ENCODE measurements around the gene PCMTD2.
A peak's percentile ranks its signal among the peaks of the same experiment; 100 is the strongest.
"Not testable (repeated sequence)": the region's sequence is repeated elsewhere in the genome, so short reads cannot be mapped to it uniquely, and the experiment has no call there.

The PCMTD2 gene

DNA sequence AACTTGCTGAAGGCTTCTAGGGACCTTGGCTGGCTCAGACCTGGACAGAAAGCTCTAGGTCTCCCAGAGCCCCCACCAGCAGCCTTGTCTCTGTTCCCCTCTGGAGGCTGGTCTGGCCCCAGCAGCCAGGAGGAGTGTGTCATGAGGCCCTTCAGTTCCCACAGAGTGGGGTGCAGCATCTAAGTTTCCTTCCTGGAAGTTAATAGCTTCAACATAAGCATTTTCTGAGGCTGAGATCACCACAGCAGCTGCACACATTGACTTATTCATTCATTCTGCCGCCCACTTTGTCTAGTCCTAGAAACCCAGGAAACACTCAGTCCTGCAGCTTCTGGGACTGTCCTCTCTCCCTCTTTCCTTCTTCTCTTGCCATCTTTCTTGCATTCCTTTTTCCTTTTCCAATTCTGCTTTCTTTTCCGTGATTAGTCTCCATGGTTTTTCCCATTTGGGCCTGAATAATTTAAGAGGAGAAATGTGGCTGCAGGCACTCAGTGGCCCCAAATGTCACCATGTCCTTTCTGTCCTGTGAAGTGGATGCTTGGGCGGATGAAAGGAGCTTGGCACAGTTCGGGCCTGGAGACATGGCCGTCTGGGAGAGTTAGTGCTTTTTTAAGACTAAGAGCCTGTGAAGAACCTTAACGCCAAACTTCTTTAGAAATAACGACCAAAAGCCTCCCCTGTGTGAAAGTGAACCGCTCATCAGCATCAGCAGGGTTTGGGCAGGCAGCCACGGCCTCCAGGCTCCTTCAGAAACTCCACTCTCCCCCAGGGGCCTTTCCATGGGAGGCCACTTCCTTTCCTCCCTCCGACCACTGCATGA is 31.0 kb upstream of the PCMTD2 start:
- DNase-seq (ENCODE audit: low read depth in 1 of 2, low spot score in 1 of 2) = no peak

DNA sequence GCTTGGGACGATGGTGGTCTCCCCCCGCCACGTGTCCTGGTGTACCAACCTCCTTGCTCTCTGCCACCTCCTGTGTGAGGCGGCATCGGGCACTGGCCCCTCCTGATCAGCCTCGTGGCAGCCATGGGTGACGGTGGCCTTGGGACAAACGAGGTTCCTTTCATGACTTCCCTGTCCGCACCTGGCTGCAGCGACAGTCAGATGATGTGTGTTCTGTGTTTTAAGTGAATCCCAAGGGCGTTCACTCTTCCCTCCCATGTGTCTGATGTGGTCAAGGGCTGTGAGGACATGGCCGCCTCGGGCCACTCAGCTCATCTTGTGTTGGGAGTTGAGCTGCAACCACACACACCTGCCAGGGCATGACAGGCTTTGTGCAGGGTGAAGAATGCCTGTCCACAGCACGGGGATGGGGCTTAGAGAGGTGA is 30.4 kb upstream of the PCMTD2 start:
- DNase-seq (ENCODE audit: low read depth in 1 of 2, low spot score in 1 of 2) = no peak

DNA sequence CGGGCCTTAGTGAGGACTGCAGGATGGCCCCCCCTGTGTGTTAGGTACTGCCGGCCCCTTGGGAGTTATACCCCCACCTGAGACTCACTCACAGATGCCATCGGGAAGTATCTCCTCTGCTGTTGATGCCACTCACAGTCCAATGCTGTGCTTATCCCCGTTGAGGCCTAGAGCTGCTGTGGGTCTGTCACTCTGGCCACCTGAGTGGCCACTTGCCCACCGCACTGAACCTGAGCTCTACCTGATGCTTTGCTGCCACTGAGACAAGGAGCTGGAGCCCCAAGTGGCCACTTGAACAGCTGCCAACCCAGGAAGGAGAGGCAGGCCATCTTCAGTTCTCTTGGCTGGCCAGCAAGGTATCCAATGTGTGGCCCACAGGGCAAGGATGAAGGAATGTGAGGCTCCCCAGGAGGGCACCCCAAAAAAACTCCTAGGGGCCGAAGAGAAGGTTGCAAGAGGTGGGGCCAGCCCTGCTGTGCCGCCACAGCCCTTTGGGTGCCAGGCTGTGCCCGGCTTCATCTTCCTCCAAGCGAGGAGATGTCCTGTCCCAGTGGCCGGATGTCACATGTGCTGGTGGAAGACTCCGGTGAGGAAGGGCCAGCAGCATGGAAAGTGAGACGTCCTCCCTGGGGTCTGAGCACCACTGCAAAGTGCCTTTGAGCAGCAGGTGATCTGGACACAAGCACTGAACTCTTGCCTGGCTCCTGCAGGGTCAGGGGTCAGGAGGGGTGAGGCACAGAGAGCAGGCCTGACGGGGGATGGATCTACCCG is 29.5 kb upstream of the PCMTD2 start:
- DNase-seq (ENCODE audit: low read depth in 1 of 2, low spot score in 1 of 2) = no peak

- peak in 1 of 2 donors; percentile 14 for DNase-seq (ENCODE audit: low read depth in 1 of 2, low spot score in 1 of 2)
Observed at GRCh38 chr20:64226686-64227580, 28.6 kb upstream of the PCMTD2 start.

DNA sequence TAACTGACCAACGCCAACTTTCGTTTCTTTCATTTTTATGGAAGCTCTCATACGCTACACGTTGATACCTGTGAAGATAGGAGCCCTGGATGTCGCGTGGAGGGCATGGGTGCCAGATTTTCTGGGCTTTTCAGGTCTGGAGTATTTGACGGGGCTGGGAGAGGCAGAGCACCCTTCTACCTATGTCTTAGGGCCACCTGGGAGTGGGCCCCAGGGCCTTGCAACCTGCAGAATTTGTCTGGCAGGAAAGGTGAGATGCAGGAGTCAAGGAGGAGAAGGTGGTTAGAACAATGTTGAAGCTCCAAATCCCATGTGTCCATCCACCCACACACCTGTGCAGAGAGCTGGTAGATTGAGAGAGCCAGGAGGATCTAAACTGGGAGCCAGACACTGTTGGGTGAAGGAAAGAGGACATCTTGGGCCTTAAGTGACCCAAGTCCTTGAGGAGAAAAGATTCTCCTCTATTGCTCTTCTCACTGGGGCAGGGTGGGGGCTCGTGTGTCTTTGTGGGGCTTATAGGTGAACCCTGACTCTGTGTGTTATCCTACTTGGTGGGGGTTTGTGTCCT is 27.4 kb upstream of the PCMTD2 start:
- DNase-seq (ENCODE audit: low read depth in 1 of 2, low spot score in 1 of 2) = no peak

DNA sequence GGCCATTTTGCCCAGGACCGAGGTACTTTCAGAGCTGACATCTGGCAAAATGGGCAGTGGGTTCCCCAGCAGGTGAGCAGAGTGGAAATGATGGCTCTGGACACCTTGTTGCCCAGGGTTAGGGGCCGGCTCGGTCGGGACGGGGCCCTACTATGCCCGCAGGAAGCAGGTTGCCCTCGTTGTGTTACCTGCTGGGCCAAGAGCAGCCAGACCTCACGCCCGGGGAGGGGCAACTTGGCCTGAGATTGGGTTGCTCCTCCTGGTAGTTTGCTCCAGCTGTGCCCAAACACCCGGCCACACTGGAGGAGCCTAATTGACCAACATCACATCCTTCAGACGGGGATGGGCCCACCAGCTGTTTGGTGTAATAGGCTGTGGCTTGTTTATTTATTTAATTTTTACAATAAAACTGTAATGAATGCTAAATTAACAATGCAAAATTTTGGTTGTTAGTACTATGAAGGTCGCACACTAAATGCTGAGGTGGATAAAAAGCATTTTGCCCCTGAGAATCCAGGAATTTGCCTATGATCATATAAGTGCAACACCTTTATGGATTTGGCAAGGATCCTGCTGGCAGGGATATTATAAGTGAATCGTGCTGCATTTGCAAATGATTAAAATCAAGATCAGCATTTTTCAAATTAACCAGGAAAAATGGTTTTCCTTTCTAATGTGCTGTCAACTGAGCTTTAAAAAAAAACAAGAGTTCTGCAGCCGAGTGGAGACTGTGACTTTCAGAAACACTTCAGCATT is 26.6 kb upstream of the PCMTD2 start:
- DNase-seq (ENCODE audit: low read depth in 1 of 2, low spot score in 1 of 2) = no peak

GRCh38 chr20:64229507-64230061 is 26.0 kb upstream of the PCMTD2 start:
- no peak for DNase-seq (ENCODE audit: low read depth in 1 of 2, low spot score in 1 of 2)

DNA sequence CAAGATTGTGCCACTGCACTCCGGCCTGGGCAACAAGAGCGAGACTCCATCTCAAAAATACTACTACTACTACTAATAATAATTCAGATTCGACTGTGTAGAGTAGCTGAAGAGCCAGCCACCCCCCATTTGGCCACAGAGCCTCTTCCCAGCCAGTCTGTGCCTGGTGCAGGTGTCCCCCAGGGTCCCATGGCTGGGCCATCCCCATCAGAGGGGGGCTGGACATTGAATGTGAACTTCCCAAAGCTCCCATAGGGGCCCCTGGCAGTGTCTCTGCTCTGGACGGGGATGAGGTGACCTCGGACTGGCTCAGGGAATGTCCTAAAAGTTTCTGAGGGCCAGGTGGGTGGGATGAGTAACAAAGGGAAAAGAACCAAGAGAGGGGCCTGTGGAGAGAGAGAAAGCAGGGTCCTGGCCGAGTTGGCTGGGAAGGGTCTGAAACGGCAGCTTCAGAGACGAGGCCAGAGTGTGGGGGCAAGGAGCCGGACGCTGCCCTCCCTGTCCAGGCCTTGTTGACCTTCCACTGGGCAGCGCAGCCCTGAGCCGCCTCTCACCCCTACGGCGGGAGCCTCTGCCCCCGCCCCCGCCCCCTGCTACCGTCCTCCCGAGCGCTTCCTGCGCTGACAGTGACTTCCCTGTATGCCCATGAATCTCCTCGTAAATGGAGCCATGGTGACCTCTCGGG is 24.9 kb upstream of the PCMTD2 start:
- no peak for DNase-seq (ENCODE audit: low read depth in 1 of 2, low spot score in 1 of 2)

DNA sequence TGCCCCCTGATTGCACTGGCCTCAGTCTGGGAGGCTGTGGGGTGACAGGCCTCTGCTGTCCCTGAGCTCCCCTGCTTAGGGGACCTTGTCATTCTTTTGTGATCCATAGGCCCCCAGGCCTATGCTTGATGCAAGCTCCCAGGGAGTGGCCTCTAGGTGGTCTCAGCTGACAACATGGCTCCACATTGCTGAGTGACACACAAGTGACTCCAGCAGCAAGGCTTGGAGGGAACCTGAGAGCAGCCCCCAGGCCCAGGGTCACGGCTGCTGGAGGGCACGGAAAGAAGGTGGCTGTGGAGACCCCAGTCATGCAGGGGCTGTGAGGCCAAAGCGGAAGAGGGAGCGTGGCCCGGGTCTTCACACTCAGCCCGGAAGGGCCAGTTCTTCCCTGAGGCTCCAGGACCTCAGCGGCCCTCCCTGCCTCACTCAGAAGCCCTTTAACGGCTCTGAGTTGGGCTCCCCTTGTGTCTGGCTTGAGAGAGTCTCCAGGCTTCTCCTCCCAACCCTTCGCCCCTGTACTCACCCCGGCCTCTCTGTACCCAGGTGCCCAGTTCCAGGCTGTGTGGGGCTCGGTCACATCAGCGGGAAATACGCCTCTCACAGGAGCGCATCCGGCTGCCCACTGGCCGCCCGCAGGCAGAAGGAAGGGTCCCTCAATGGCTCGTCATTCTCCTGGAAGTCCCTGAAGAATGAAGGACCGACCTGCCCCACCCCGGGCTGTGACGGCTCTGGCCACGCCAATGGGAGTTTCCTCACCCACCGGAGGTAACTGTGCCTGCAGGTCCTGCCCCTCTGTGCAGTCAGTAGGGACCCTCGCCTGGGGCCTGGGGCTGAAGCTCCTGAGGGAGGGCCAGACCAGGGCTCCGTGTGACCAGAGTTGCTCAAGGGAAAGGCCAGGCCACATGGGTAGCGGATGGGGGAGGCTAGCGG is 23.7 kb upstream of the PCMTD2 start:
- no peak for DNase-seq (ENCODE audit: low read depth in 1 of 2, low spot score in 1 of 2)

GRCh38 chr20:64232794-64233193 is 22.8 kb upstream of the PCMTD2 start:
- DNase-seq (ENCODE audit: low read depth in 1 of 2, low spot score in 1 of 2) = no peak

DNA sequence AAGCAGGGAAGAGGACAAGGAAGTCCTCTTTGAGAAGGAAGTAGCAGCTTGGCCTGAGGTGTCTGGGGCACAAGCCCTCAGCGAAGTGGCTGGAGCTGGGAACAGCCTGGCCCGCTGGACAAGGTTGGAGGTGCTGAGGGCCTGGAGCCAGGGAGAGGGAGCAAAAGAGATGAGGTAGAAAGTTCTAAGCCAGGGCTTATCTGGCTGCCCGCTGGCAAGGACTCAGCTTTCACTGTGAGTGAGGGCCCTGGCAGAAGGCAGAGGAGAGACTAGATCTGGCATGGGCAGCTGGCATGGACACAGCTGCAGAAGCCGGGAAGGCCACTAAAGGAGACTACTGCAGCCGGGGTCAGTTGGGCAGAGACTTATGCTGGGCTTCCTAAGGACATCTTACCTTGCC is 21.8 kb upstream of the PCMTD2 start:
- no peak for DNase-seq (ENCODE audit: low read depth in 1 of 2, low spot score in 1 of 2)

DNA sequence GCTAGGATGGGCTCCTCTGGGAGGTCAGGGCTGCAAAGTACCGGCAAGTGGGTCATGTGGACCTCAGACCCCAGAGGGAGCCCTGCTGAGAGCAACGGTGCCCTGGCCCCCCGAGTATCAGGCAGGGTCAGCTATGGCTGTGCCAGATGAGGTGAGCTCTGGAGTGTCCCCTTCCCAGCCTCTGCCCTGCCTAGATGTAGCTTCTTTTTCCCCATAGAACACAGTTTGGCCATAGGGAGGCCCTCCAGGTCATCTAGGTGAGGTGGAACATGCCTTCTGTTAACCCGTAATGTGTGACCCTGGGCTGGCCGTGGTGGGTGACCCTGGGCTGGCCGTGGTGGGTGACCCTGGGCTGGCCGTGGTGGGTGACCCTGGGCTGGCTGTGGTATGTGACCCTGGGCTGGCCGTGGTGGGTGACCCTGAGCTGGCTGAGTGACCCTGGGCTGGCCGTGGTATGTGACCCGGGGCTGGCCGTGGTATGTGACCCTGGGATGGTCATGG is 21.2 kb upstream of the PCMTD2 start:
- no peak for DNase-seq (ENCODE audit: low read depth in 1 of 2, low spot score in 1 of 2)

DNA sequence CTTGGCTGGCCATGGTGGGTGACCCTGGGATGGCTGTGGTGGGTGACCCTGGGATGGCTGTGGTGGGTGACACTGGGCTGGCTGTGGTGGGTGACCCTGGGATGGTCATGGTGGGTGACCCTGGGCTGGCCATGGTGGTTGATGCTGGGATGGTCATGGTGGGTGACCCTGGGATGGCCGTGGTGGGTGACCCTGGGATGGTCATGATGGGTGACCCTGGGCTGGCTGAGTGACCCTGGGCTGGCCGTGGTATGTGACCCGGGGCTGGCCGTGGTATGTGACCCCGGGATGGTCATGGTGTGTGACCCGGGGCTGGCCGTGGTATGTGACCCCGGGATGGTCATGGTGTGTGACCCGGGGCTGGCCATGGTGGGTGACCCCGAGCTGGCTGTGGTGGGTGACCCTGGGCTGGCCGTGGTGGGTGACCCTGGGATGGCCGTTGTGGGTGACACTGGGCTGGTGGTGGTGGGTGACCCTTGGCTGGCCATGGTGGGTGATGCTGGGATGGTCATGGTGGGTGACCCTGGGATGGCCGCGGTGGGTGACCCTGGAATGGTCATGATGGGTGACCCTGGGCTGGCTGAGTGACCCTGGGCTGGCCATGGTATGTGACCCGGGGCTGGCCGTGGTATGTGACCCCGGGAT is 20.5 kb upstream of the PCMTD2 start:
- DNase-seq (ENCODE audit: low read depth in 1 of 2, low spot score in 1 of 2) = not testable (repeated sequence)

- no peak for DNase-seq (ENCODE audit: low read depth in 1 of 2, low spot score in 1 of 2)
Observed at GRCh38 chr20:64236137-64237088, 19.1 kb upstream of the PCMTD2 start.

DNA sequence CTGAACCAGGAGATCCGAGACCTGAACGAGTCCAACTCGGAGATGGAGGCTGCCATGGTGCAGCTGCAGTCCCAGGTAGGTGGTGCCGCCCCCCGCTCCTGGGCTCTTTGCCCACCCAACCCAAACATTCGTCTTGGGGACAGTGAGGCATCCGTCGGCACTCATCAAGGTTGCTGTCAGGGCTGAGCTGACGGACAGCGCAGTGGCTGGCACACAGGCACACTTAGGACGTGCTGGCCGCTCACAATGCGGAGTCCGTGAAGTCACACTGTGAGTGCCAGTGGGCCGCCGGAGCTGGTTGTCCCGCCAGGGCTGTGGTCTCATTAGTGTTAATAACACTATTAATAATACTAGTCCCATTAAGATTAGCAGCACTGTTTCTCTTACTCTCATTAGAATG is 18.2 kb upstream of the PCMTD2 start:
- no peak for DNase-seq (ENCODE audit: low read depth in 1 of 2, low spot score in 1 of 2)

- no peak for DNase-seq (ENCODE audit: low read depth in 1 of 2, low spot score in 1 of 2)
Observed at GRCh38 chr20:64238115-64238825, 17.3 kb upstream of the PCMTD2 start.
